DOHH2 (cell line): ENCODE measurements around the gene METTL26.

ENCODE experiments used
- H3F3A ChIP-seq: fragments of 200-600 bp; sonication (generic), shearing (Covaris generic); 2 replicates; pipeline ENCODE4 v1.6.0; 2016; ENCODE audit warnings: antibody characterized with exemption, mild to moderate bottlenecking; ENCODE audit not compliant: control insufficient read depth, insufficient read depth
- H3K27ac ChIP-seq: fragments of 200-600 bp; sonication (generic); 2 replicates; pipeline ENCODE4 v1.5.1; 2014; ENCODE audit warnings: low read depth, mild to moderate bottlenecking, low read length, moderate library complexity
- H3K27me3 ChIP-seq: fragments of 200-600 bp; sonication (generic); 2 replicates; pipeline ENCODE4 v1.6.1; 2014; ENCODE audit warnings: mild to moderate bottlenecking, low read length, mixed read lengths; ENCODE audit not compliant: control insufficient read depth
- H3K36me3 ChIP-seq: fragments of 200-600 bp; sonication (generic); 2 replicates; pipeline ENCODE4 v1.6.1; 2014; ENCODE audit warnings: mild to moderate bottlenecking, low read length, moderate library complexity, mixed read lengths; ENCODE audit not compliant: control insufficient read depth
- H3K4me1 ChIP-seq: fragments of 200-600 bp; sonication (generic); 2 replicates; pipeline ENCODE4 v1.6.1; 2014; ENCODE audit warnings: mild to moderate bottlenecking, low read length, mixed read lengths; ENCODE audit not compliant: control insufficient read depth
- H3K4me2 ChIP-seq: fragments of 200-600 bp; sonication (generic); 2 replicates; pipeline ENCODE4 v1.6.0; 2014; ENCODE audit warnings: mild to moderate bottlenecking, low read length, moderate library complexity
- H3K4me3 ChIP-seq: fragments of 200-600 bp; sonication (generic); 2 replicates; pipeline ENCODE4 v1.5.1; 2014; ENCODE audit warnings: mild to moderate bottlenecking, low read length, mixed read lengths
- H3K79me2 ChIP-seq: fragments of 200-600 bp; sonication (generic); 2 replicates; pipeline ENCODE4 v1.6.1; 2014; ENCODE audit warnings: mild to moderate bottlenecking, low read length, mixed read lengths; ENCODE audit not compliant: control insufficient read depth
- H3K9me2 ChIP-seq: fragments of 200-600 bp; sonication (generic); replicated peaks from 2 replicates; pipeline ENCODE4 v1.6.1; 2014; ENCODE audit warnings: mild to moderate bottlenecking, low read length, mixed read lengths; ENCODE audit not compliant: control insufficient read depth
- H3K9me3 ChIP-seq: fragments of 200-600 bp; sonication (generic); 2 replicates; pipeline ENCODE4 v1.6.1; 2014; ENCODE audit warnings: antibody characterized with exemption, low read length, mixed read lengths; ENCODE audit not compliant: control insufficient read depth, insufficient read depth
- H4K20me1 ChIP-seq: fragments of 200-600 bp; sonication (generic); 2 replicates; pipeline ENCODE4 v1.6.0; 2014; ENCODE audit warnings: low read depth, mild to moderate bottlenecking, antibody characterized with exemption, low read length, moderate library complexity; ENCODE audit not compliant: control insufficient read depth, insufficient read depth
- CTCF ChIP-seq: fragments of 200-600 bp; sonication (generic); IDR thresholded peaks from one replicate; pipeline ENCODE4 v1.5.1; 2014; ENCODE audit warnings: antibody characterized with exemption, mild to moderate bottlenecking, low read depth, low read length; ENCODE audit not compliant: poor library complexity, severe bottlenecking
- EZH2phosphoT487 ChIP-seq: fragments of 200-600 bp; sonication (generic); IDR thresholded peaks from 2 replicates; pipeline ENCODE4 v1.6.1; 2017; ENCODE audit warnings: borderline replicate concordance, mild to moderate bottlenecking, antibody characterized with exemption, low read length, moderate library complexity, mixed read lengths

METTL26 gene

GRCh38 chr16:610513-611381 is 25.4 kb downstream of the METTL26 start:
- H3K9me3 ChIP-seq, result peaks cover 7% of the 10 kb centered on the region; the same call in 1 of the 2 replicates
- H3K4me2 ChIP-seq, result no peak overlapping the region
- H3K36me3 ChIP-seq, result no peaks in the 10 kb centered on the region
- H4K20me1 ChIP-seq, result no peaks in the 10 kb centered on the region
- 0 out of 2 replicates have a peak, but pooled peaks cover 3% of the 10 kb centered on the region for H3K79me2 ChIP-seq
- H3K27ac ChIP-seq, result no peak overlapping the region
- H3K27me3 ChIP-seq, result no peaks in the 10 kb centered on the region
- H3K4me1 ChIP-seq, result no peaks in the 10 kb centered on the region
- H3F3A ChIP-seq, result no peaks in the 10 kb centered on the region
- H3K4me3 ChIP-seq, result no peak overlapping the region
- TF ChIP-seq EZH2phosphoT487, result no peak
- TF ChIP-seq CTCF, result peak; percentile 86
- no peaks in the 10 kb centered on the region for H3K9me2 ChIP-seq

GRCh38 chr16:609984-610383 is 26.1 kb downstream of the METTL26 start:
- Histone ChIP-seq H3K79me2 (peaks cover 7% of the 10 kb centered on the region; the same call in 1 of the 2 replicates), H3K4me2 (no peak overlapping the region), H3K4me3 (no peak overlapping the region), H3K9me3 (peaks cover 10% of the 10 kb centered on the region; the same call in 1 of the 2 replicates), H3K9me2 (no peaks in the 10 kb centered on the region), H3F3A (no peaks in the 10 kb centered on the region), H3K4me1 (no peaks in the 10 kb centered on the region), H3K36me3 (no peaks in the 10 kb centered on the region), H4K20me1 (no peaks in the 10 kb centered on the region), H3K27ac (no peak overlapping the region), H3K27me3 (no peaks in the 10 kb centered on the region)
- TF ChIP-seq EZH2phosphoT487 (no peak), CTCF (no peak)

GRCh38 chr16:609316-609715 is 26.8 kb downstream of the METTL26 start:
- no peak overlapping the region for H3K4me2 ChIP-seq
- H3K4me1 ChIP-seq, result no peaks in the 10 kb centered on the region
- no peaks in the 10 kb centered on the region for H3K36me3 ChIP-seq
- no peak overlapping the region for H3K4me3 ChIP-seq
- H3K9me3 ChIP-seq, result peaks cover 10% of the 10 kb centered on the region; the same call in 1 of the 2 replicates
- TF ChIP-seq EZH2phosphoT487 (no peak), CTCF (no peak)
- no peaks in the 10 kb centered on the region for H4K20me1 ChIP-seq
- no peak overlapping the region for H3K27ac ChIP-seq
- no peaks in the 10 kb centered on the region for H3K27me3 ChIP-seq
- H3K79me2 ChIP-seq, result peaks cover 10% of the 10 kb centered on the region; the same call in 1 of the 2 replicates
- no peaks in the 10 kb centered on the region for H3F3A ChIP-seq
- no peaks in the 10 kb centered on the region for H3K9me2 ChIP-seq
